Measurements from ENCODE around the gene GALNT17.

The GALNT17 gene

DNA sequence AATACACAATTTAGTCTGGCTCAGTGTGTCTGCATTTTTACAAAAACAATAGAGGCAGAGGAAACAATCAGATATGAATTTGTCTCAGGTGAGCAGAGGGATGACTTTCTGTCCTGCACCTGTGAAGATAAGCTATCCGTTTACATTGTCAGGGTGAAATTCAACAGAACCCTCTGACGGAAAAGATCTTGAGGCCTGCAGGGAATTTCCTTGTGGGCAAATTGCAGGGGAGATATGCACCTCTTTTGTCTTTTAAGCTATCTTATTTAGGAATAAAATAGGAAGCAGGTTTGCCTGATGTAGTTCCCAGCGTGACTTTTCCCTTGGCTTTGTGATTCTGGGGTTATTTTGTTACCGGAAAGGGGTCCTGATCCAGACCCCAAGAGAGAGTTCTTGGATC is 325.1 kb downstream of the GALNT17 start:
- peak; percentile 78 for DNase-seq (ENCODE audit: low read depth, low spot score)

GRCh38 chr7:71457846-71458590 is 326.1 kb downstream of the GALNT17 start:
- DNase-seq (ENCODE audit: low read depth, low spot score) = peak; percentile 57

- no peak for DNase-seq (ENCODE audit: low read depth, low spot score)
Observed at GRCh38 chr7:71459132-71459531, 327.2 kb downstream of the GALNT17 start.

DNA sequence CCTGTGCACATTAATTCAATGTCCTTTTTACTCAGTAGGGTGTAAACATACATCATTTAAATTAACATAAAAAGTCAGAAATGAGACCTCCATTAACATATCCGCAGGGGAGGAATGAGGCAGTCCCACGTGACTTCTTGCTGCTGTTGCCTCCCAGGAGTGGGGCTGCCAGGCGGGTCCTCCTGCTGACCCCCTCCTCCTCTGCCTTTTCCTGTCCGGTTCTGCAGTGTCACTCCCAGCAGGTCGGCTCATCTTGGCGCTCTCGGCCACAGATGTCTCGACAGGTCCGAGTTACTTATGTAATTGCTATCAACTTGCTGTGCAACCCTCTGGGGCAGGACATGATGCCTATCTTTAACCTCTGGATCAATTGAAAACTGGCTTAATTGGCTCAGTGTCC is 329.6 kb downstream of the GALNT17 start:
- peak; percentile 64 for DNase-seq (ENCODE audit: low read depth, low spot score)

GRCh38 chr7:71465741-71466189 is 333.8 kb downstream of the GALNT17 start:
- DNase-seq (ENCODE audit: low read depth, low spot score) = peak; percentile 76

- DNase-seq (ENCODE audit: low read depth, low spot score) = no peak
Observed at GRCh38 chr7:71466448-71467145, 334.7 kb downstream of the GALNT17 start.

DNA sequence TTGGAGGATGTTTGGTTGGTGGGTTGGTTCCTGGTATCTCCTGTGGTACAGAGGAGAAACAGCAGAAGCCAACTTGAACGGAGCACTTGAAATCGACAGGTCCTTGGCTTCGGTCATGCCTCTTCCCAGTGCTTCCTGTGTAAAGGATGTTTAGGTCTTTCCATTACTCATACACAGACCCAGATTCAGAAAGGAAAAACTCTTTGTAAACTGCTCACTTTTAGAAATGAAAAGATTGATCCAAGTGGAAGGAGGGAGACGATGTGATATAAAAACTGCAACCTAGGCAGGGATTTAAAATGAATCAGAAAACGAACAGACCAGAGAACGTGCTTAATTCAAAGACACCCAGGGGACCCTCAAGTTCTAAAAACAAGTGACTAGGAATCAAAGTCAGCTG is 338.4 kb downstream of the GALNT17 start:
- no peak for DNase-seq (ENCODE audit: low read depth, low spot score)

DNA sequence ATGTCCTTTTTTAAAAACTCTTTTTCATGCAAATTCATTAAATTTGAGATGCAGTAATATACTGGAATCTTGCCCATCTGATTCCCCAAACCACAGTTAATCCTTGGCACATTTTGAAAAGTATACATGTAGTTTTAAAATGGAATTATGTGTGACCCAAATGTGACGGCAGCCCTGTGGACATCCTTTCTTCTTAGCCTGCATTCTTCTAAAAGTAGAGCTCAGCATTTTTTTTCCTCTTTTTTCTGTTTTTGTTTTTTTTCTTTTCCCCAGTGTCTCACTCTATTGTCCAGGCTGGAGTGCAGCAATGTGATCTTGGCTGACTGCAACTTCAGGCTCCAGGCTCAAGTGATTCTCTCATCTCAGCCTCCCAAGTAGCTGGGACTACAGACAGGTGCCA is 338.9 kb downstream of the GALNT17 start:
- DNase-seq (ENCODE audit: low read depth, low spot score) = no peak

DNA sequence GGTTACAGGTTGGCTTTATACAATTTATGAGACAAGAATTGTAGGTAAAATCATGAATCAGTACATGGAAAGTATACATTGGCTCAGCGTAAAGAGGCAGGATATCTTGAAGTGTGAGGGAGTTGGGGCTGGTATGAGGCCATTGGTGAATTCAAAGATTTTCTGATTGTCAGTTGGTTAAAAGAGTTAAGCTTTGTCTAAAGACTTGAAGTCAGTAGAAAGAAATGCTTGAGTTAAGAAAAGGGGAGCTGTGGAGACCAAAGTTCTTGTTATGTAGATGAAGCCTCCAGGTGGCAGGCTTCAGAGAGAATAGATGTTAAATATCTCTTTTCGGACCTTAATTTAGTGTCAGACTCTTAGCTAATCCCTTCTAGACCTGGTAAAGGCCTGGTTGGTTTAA is 341.0 kb downstream of the GALNT17 start:
- peak; percentile 56 for DNase-seq (ENCODE audit: low read depth, low spot score)

GRCh38 chr7:71473366-71473967 is 341.5 kb downstream of the GALNT17 start:
- peak; percentile 47 for DNase-seq (ENCODE audit: low read depth, low spot score)

- DNase-seq (ENCODE audit: low read depth, low spot score) = no peak
Observed at GRCh38 chr7:71477441-71477840, 345.5 kb downstream of the GALNT17 start.

DNA sequence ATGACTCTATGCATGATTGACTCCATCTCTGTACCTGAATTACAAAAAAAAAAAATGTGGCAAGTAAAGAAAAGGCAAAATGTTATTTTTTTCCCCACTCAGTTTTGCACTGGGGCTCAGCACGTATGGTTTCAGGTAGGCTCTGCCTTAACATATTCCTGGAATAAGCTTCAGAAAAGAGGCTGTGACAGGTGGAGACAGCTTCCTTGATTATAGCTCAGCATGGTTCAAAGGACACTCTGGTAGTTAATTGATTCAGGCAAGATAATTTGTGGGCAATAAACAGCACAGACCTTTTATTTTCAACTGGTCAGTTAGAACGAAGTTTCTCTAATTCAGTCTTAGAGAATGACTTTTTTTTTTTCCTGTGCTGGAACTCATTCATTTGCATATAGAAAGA is 347.3 kb downstream of the GALNT17 start:
- no peak for DNase-seq (ENCODE audit: low read depth, low spot score)

- DNase-seq (ENCODE audit: low read depth, low spot score) = no peak
Observed at GRCh38 chr7:71480791-71481190, 348.8 kb downstream of the GALNT17 start.

DNA sequence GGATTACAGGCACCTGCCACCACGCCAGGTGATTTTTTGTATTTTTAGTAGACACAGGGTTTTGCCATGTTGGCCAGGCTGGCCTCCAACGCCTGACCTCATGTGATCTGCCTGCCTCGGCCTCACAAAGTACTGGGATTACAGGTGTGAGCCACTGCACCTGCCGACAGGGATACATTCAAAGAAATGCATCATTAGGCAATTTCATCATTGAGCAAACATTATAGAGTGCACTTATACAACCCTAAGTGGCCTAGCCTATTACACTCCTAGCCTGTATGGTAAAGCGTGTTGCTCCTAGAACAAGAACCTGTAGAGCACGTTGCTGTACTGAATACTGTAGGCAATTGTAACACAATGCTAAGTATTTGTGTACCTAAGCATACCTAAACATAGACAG is 350.3 kb downstream of the GALNT17 start:
- no peak for DNase-seq (ENCODE audit: low read depth, low spot score)

DNA sequence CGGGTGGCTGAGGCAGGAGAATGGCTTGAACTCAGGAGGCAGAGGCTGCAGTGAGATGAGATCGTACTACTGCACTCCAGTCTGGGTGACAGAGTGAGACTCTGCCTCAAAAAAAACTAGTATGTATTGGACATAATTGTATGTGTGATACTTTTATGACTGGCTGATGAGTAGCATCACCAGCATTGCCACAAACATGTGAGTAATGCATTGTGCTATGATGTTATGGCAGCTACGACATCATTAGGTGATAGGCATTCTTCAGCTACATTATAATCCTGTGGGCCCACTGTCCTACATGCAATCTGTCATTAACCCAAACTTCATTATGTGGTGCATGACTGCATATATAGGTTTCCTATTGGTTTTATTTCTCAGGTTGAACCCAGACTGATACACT is 352.4 kb downstream of the GALNT17 start:
- no peak for DNase-seq (ENCODE audit: low read depth, low spot score)

GRCh38 chr7:71485586-71485985 is 353.6 kb downstream of the GALNT17 start:
- no peak for DNase-seq (ENCODE audit: low read depth, low spot score)

- DNase-seq (ENCODE audit: low read depth, low spot score) = no peak
Observed at GRCh38 chr7:71486414-71486813, 354.5 kb downstream of the GALNT17 start.

GRCh38 chr7:71486856-71487628 is 355.1 kb downstream of the GALNT17 start:
- no peak for DNase-seq (ENCODE audit: low read depth, low spot score)

DNA sequence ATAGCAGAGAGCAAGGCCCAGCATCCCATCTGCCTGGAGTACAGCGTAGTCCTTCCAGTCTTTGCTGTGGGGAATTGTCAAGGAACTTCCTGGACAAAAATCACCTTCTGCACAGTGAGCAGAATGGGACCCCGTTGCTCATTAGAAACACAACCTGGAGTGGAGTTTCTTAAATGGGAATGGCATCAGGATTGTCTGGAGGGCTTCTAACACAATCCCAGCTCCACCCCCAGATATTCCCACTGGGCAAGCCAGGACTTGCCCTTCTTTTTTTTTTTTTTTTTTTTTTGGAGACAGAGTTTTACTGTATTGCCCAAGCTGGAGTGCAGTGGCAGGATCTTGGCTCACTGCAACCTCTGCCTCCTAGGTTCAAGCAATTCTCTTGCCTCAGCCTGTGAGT is 356.4 kb downstream of the GALNT17 start:
- DNase-seq (ENCODE audit: low read depth, low spot score) = peak; percentile 55

DNA sequence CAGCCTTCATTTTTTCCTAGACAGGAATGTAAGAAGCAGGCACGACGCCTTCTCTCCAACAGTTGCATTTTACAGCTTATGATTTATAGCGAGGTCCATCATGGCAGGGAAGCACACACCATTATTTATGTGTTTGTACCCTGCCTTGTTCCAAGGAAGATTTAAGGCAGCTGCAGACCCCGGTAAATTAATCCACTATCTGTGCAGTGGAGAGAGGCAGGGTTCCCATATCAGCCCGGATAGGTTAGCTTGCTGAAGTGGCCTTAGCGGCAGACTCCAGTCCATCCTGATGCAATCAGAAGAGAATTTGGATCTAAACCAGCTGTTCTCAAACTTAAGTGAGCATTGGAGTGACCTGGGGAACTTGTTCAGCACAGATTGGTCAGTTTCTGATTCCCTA is 359.4 kb downstream of the GALNT17 start:
- DNase-seq (ENCODE audit: low read depth, low spot score) = no peak

GRCh38 chr7:71495828-71496227 is 363.9 kb downstream of the GALNT17 start:
- DNase-seq (ENCODE audit: low read depth, low spot score) = no peak
